NOMO-1 (cell line): ENCODE measurements around the gene GDF7.

Experiments
- DNase-seq, 2 experiments: peaks; one replicate each; lab custom pipeline; 2025; ENCODE audit not compliant: unreplicated experiment in 2 of 2; lab: John Stamatoyannopoulos, UW

The GDF7 gene

DNA sequence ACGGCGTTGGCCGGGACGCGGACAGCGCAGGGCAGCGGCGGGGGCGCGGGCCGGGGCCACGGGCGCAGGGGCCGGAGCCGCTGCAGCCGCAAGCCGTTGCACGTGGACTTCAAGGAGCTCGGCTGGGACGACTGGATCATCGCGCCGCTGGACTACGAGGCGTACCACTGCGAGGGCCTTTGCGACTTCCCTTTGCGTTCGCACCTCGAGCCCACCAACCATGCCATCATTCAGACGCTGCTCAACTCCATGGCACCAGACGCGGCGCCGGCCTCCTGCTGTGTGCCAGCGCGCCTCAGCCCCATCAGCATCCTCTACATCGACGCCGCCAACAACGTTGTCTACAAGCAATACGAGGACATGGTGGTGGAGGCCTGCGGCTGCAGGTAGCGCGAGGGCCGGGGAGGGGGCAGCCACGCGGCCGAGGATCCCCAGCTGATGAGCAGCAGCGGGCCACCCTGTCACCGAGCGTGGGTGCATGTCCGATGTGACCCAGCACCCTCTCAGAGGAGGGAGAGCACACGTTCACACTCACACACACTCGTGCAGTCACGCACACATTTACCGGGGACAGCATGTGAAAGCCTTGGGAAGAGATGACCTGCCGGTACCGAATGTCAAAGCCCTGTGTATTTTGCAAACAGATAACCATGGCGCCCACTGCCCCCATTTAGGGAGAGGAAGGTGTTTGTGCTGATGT is 4.2 kb downstream of the GDF7 start:
- no peak for DNase-seq

DNA sequence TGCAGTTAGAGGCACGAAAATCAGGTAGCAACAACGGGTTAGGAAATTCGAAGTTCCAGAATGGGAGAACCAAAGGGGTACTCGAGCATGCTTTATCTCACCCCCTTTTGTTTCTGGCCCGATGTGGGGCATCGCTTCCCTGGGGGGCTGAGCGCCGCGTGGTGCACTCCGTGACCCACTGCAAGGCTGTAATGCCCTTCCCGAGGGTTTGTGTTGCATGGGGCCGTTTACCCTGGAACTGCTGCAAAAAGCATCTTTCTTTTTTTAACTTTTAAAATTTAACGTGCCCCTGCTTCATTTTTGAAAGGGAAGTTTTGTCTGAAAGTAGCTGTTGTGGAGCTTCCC is 4.8 kb downstream of the GDF7 start:
- DNase-seq = no peak

DNA sequence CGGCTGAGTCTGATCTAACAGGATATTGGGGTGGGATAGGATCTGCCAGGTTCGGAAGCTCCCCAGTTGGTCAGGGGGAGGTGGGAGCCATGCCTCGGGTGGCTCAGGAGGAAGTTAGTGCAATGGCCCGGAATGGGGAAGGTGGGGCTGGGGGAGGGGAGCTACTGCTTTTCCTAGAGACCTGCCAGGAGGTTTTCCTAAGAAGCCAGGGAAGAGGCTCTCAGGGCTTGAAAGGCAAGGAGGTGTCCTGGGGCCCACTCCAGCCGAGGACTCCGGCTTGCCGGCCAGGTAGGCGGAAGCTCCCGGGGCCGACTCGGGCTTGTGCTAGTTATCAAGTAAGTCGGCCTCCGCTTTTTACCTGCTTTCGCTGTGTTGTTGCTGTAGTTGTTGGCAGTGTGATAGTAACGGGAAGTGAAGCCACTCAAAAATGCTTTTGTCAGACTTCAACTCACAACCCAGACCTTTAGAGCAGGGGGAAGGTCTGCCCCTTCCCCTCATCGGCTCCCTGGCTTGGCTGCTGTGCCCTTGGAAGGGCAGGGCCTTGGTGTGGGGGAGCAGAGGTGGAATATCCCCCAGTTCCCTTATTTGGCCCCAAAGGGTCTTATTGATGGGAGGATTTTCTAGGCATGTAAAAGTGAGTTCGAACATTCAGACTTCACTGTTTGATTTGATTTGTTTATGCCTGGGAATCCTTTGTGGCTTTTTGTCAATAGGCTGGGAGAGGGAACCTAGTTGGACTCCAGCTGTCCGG is 5.4 kb downstream of the GDF7 start:
- DNase-seq = no peak

DNA sequence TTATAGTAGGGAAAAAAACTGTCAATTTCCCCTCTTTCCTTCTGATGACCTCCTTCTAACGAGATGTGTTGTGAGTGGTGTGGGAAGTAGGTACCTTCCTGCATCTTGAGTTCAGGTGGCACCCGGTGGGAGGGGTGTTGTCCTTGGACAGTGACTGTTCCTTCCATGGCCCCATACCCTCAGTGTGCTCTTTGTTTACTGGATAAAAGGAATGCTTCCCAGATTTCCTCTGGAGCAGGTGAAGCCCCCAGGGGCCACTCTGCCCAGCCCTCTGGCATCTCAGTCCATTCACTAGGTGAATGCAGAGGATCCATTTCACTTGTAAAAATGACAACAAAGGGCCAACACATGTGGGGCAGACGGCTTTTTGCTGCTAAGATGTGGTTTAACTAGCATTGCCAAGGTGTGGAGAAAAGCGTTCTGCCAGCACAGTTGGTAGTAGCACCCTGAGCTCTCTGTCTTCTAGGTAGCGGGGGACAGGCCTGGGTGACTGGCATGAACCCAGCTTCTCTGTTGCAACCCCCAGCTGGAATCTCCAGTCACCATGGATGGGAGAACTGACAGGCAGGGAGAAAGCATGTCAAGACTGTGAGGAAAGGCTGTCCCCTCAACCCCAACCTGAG is 6.9 kb downstream of the GDF7 start:
- DNase-seq = no peak

- DNase-seq = no peak
Observed at GRCh38 chr2:20674309-20674965, 7.5 kb downstream of the GDF7 start.

- DNase-seq = no peak
Observed at GRCh38 chr2:20674974-20675679, 8.2 kb downstream of the GDF7 start.

- peak in 1 of 2 experiments; percentile 4 for DNase-seq
Observed at GRCh38 chr2:20675701-20676352, 8.9 kb downstream of the GDF7 start.

DNA sequence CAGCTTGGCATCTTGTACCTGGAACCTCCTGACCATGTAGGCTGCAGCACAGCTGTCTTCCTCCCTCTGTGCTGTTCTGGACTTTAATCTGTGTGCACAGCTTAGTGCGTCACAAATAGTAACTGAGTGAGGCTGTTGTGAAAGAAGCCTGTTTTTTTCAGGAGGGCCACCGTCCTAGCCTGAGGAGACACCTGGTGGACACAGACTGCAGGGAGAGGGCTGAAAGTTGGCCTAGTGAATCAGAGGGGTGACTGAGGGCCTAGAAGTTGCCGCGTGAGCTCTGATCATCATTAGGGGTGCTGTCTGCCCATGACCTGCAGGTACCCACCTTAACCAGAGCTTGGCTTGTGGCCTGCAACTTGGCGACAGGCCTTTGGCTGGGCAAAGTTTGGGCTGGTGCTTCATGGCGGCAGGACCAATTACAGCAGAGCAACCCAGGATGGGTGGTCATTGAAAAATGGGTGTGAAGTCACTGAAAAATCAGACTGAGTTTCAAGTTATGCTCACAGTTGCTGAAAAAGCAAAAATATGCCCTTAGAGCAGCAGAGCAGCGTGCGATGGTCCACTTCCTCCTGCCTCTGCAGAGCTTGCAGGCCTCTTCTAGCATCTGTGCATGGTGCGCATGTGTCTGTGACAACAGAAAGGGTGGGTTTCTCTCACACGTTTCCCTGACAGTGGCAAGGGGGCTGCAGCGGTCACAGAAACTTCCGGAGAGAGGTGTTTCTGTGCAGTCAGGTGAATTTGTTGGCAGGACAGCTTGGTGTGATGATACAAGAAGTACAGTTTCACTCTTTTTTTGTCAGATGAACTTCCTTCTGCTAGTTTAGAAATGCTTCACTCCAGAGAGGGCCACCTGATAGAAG is 9.6 kb downstream of the GDF7 start:
- DNase-seq = no peak

DNA sequence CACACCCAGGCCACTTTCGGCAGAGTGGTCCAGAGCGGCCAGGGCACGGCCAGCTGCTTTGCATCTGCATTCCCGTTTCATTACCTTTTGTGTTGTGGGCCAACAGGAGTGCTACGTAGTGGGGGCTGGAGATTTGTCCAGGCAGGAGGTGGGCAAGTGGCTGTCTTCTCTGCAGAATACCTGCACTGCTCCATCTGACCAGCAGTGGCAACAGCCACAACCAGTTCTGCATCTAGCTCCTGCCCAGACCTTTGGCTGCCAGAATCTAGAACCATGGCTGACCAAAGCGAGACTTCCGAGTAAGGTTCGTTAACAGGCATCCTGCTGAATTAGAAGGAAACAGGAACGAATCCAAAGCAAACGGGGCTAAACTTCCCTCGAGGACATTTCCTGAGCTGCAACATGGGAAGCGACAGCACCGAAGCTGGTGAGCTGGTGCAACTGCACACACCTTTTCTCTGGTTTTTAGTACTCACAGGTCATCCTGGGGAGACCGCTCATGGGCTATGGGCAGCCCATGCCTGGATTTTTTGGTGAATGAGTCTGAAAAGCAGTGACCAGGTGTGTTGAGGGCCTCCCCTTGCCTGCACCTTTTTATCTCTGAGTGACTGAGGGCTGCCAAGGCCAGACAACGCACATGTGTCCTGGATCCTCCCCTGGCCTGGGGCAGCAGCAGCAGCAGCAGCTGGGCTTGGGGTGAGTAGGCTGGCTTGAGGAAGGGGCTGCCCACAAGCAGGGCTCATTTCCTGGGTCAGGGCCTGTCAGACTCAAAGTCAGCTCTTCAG is 10.5 kb downstream of the GDF7 start:
- no peak for DNase-seq

GRCh38 chr2:20678086-20678395 is 11.1 kb downstream of the GDF7 start:
- no peak for DNase-seq

DNA sequence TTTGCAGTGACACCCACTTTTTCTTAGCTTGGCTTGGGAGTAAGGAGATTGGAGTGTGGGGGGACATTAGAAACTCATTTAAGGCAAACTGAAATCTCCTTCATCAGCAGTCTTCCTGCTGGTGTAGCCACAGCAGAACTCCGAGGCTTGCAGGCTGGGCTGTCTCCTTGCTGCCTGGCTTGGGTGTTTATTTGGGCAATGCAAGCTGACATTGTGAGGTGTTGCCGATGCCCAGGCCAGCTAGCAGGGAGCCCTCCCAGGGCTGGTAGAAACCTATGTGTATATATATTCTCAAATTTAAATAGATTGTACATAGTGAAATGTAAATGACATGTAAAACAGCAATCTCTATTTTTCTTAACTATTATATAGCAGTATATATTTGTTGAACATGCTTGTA is 11.8 kb downstream of the GDF7 start:
- DNase-seq = no peak

- no peak for DNase-seq
Observed at GRCh38 chr2:20680744-20681375, 13.9 kb downstream of the GDF7 start.

DNA sequence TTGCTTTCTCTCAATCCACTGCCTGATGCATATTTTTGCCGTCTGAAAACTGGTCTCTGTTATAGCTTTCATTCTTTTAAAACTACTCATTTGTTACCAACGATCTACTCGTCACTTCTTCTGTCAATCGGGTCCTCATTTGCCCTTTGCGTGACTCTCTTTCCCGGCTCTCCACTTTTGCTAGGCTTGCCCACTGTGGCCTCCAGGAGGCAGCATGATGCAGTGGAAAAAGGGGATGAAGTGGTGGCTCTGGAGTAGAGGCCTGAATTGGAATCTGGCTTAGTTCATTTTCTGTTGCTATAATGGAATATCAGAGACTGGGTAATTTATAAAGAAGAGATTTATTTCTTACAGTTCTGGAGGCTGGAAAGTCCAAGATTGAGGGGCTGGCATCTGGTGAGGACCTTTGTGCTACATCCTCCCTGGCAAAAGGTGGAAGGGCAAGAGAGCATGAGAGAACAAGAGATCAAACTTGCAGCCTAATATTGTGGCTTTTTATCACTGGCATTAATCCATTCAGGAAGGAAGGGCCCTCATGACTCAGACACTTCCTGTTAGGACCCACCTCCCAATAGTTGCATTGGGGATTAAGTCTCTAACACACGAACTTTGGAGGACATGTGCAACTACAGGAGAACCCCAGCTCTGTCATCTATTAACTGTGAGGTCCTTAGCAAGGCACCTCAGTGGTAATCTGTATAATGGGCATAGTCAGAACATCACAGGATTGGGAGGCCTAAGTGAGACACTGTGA is 15.4 kb downstream of the GDF7 start:
- DNase-seq = no peak

GRCh38 chr2:20684581-20685063 is 17.7 kb downstream of the GDF7 start:
- DNase-seq = no peak

DNA sequence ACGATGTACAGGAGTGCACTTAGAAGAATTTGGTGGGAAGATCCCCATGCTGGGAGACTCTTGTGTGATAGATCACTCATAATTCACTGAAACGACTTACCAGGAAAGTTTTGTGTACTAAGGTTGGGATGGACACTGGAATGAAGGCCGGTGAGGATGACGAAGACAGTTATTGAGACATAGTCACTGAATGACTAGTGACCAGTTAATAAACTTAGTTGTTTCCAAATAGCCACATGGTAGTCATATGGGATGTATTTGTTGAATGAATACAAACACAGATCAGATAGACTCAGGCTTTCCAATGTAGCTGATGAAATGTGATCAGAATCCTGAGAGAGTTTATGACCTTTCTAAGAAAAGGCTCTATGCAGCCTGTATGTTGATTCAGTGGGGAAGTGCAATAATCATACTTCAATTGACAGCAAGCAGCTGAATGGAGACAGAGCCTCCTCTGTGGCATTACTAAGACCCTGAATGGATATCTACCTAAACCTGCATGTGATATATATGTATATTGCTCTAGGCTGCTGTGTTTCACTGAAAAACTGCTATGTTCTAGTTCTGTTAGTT is 20.4 kb downstream of the GDF7 start:
- no peak for DNase-seq

- DNase-seq = no peak
Observed at GRCh38 chr2:20689428-20690264, 22.7 kb downstream of the GDF7 start.
